ENCODE data around the gene CARD6. TPM values are rescaled to one million over a fixed set of nuclear protein-coding genes. Genes with fewer than 3 reads are reported as not detected.
"Not testable (repeated sequence)": the region's sequence is repeated elsewhere in the genome, so short reads cannot be mapped to it uniquely, and the experiment has no call there.

CARD6 gene
- total RNA-seq, 1 donor from 2014 or later = 1.0 TPM

DNA sequence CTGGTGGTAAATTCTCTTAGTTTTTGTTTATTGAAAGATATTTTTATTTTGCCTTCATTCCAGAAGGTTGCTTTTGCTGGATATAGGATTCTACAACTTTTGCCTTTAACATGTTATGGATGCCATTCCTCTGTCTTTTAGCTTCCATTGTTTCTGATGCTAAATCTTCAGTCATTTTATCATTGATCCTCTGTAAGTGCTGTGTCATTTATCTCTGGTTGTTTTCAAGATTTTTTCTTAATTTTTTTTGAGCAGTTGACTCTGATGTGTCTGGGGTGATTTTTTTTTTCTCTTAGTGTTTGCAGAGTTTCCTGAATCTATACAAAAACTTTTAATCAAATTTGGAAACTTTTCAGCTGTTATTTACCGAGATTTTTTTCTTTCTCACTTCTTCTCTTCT, 6.4 kb downstream of the CARD6 start:
- Histone ChIP-seq H3K4me2 (ENCODE audit: low read length) (no peak overlapping the region), H2AFZ (ENCODE audit: low read depth, low read length) (no peak overlapping the region), H3K79me2 (ENCODE audit: insufficient read depth, low read length) (no peaks in the 10 kb centered on the region), H3K4me1 (ENCODE audit: insufficient read depth, low read length) (no peaks in the 10 kb centered on the region), H4K20me1 (ENCODE audit: insufficient read depth, low read length) (no peaks in the 10 kb centered on the region), H3K27ac (ENCODE audit: low read depth, low read length) (no peak overlapping the region), H3K27me3 (ENCODE audit: insufficient read depth, low read length) (no peaks in the 10 kb centered on the region), H3K9me3 (ENCODE audit: insufficient read depth, low read depth, low read length) (no peaks in the 10 kb centered on the region), H3K4me3 (ENCODE audit: insufficient read depth, low read depth, low read length) (no peak overlapping the region), H3K36me3 (ENCODE audit: insufficient read depth, low read length) (no peaks in the 10 kb centered on the region), H3K9ac (ENCODE audit: low read length) (no peak overlapping the region)
- TF ChIP-seq, protein P1, sequence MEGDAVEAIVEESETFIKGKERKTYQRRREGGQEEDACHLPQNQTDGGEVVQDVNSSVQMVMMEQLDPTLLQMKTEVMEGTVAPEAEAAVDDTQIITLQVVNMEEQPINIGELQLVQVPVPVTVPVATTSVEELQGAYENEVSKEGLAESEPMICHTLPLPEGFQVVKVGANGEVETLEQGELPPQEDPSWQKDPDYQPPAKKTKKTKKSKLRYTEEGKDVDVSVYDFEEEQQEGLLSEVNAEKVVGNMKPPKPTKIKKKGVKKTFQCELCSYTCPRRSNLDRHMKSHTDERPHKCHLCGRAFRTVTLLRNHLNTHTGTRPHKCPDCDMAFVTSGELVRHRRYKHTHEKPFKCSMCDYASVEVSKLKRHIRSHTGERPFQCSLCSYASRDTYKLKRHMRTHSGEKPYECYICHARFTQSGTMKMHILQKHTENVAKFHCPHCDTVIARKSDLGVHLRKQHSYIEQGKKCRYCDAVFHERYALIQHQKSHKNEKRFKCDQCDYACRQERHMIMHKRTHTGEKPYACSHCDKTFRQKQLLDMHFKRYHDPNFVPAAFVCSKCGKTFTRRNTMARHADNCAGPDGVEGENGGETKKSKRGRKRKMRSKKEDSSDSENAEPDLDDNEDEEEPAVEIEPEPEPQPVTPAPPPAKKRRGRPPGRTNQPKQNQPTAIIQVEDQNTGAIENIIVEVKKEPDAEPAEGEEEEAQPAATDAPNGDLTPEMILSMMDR (IDR thresholded peaks at IDR 0.05; ENCODE audit: insufficient read depth, low read depth, low read length) = no peak
- no peak for TF ChIP-seq EZH2 (IDR thresholded peaks at IDR 0.05; ENCODE audit: insufficient read depth, low read length)
- FAIRE-seq (no peak), DNase-seq (ENCODE audit: low read depth) (no peak)
- Mint-ChIP-seq H3K27me3 (ENCODE audit: low read depth, unreplicated experiment) (no peaks in the 10 kb centered on the region), H3K27ac (ENCODE audit: unreplicated experiment) (no peak overlapping the region), H3K36me3 (ENCODE audit: low read depth, unreplicated experiment) (no peaks in the 10 kb centered on the region), H3K9me3 (ENCODE audit: unreplicated experiment) (peaks cover 4% of the 10 kb centered on the region), H3K4me1 (ENCODE audit: low read depth, unreplicated experiment) (no peaks in the 10 kb centered on the region), H3K4me3 (ENCODE audit: unreplicated experiment) (no peak overlapping the region)

DNA sequence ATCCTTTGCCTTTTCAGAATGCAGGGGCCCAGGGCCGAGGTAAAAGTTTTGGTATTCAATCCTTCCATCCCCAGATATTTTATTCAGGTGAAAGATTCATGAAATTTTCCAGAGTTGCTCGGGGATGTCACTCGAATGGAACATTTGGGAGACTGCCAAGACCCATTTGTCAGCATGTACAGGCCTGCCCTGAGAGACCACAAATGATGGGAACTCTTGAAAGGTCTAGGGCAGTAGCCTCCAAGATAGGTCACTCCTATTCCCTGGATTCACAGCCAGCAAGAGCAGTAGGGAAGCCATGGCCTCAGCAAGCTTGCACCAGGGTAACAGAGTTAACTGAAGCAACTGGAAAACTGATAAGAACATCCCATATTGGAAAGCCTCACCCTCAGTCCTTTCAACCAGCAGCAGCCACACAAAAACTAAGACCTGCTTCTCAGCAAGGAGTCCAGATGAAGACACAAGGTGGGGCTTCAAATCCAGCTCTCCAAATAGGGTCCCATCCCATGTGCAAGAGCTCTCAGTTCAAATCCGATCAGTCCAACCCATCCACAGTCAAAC, 12.5 kb downstream of the CARD6 start:
- Histone ChIP-seq H3K36me3 (ENCODE audit: insufficient read depth, low read length) (no peaks in the 10 kb centered on the region), H3K27me3 (ENCODE audit: insufficient read depth, low read length) (no peaks in the 10 kb centered on the region), H3K9me3 (ENCODE audit: insufficient read depth, low read depth, low read length) (no peaks in the 10 kb centered on the region), H2AFZ (ENCODE audit: low read depth, low read length) (no peak overlapping the region), H3K4me2 (ENCODE audit: low read length) (no peak overlapping the region), H3K79me2 (ENCODE audit: insufficient read depth, low read length) (no peaks in the 10 kb centered on the region), H4K20me1 (ENCODE audit: insufficient read depth, low read length) (no peaks in the 10 kb centered on the region), H3K9ac (ENCODE audit: low read length) (no peak overlapping the region), H3K4me3 (ENCODE audit: insufficient read depth, low read depth, low read length) (no peak overlapping the region), H3K27ac (ENCODE audit: low read depth, low read length) (no peak overlapping the region), H3K4me1 (ENCODE audit: insufficient read depth, low read length) (no peaks in the 10 kb centered on the region)
- Mint-ChIP-seq H3K27me3 (ENCODE audit: low read depth, unreplicated experiment) (no peaks in the 10 kb centered on the region), H3K4me3 (ENCODE audit: unreplicated experiment) (no peak overlapping the region), H3K27ac (ENCODE audit: unreplicated experiment) (no peak overlapping the region), H3K9me3 (ENCODE audit: unreplicated experiment) (peaks cover 6% of the 10 kb centered on the region), H3K4me1 (ENCODE audit: low read depth, unreplicated experiment) (no peaks in the 10 kb centered on the region), H3K36me3 (ENCODE audit: low read depth, unreplicated experiment) (peaks cover 3% of the 10 kb centered on the region)
- TF ChIP-seq, protein P1 (IDR thresholded peaks at IDR 0.05; ENCODE audit: insufficient read depth, low read depth, low read length) = no peak
- no peak for TF ChIP-seq EZH2 (IDR thresholded peaks at IDR 0.05; ENCODE audit: insufficient read depth, low read length)
- DNase-seq (ENCODE audit: low read depth) (no peak), FAIRE-seq (no peak)

DNA sequence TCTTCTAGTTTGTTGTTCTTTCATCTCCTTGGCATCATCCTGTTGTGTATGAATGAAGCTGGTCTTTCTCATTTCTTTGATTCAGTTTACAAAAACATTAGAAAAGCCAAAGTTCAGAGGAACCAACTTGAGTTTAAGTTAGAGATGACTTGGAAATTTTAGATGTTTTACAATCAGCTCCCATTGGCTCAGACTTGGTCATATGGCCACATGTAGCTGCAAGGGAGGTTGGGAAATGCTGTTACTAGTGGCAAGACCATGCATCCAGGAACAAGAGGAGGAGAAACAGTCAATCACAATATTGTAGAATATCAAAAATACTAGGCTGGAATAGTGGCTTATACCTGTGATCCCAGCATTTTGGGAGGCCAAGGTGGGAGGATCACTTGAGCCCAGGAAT, 19.5 kb downstream of the CARD6 start:
- no peaks in the 10 kb centered on the region for H3K27me3 ChIP-seq (ENCODE audit: insufficient read depth, low read length)
- no peaks in the 10 kb centered on the region for H3K4me1 ChIP-seq (ENCODE audit: insufficient read depth, low read length)
- Mint-ChIP-seq H3K36me3 (ENCODE audit: low read depth, unreplicated experiment) (peaks cover 2% of the 10 kb centered on the region), H3K9me3 (ENCODE audit: unreplicated experiment) (peaks cover 10% of the 10 kb centered on the region), H3K27me3 (ENCODE audit: low read depth, unreplicated experiment) (no peaks in the 10 kb centered on the region), H3K27ac (ENCODE audit: unreplicated experiment) (no peak overlapping the region), H3K4me3 (ENCODE audit: unreplicated experiment) (no peak overlapping the region), H3K4me1 (ENCODE audit: low read depth, unreplicated experiment) (no peaks in the 10 kb centered on the region)
- H3K79me2 ChIP-seq (ENCODE audit: insufficient read depth, low read length) = no peaks in the 10 kb centered on the region
- H3K27ac ChIP-seq (ENCODE audit: low read depth, low read length) = no peak overlapping the region
- H3K4me3 ChIP-seq (ENCODE audit: insufficient read depth, low read depth, low read length) = no peak overlapping the region
- H3K36me3 ChIP-seq (ENCODE audit: insufficient read depth, low read length) = no peaks in the 10 kb centered on the region
- no peak overlapping the region for H3K9ac ChIP-seq (ENCODE audit: low read length)
- H4K20me1 ChIP-seq (ENCODE audit: insufficient read depth, low read length) = no peaks in the 10 kb centered on the region
- H3K4me2 ChIP-seq (ENCODE audit: low read length) = no peak overlapping the region
- no peak for DNase-seq (ENCODE audit: low read depth)
- H3K9me3 ChIP-seq (ENCODE audit: insufficient read depth, low read depth, low read length) = no peaks in the 10 kb centered on the region
- FAIRE-seq = no peak
- TF ChIP-seq, protein P1 (IDR thresholded peaks at IDR 0.05; ENCODE audit: insufficient read depth, low read depth, low read length) = no peak
- TF ChIP-seq EZH2 (IDR thresholded peaks at IDR 0.05; ENCODE audit: insufficient read depth, low read length) = no peak
- H2AFZ ChIP-seq (ENCODE audit: low read depth, low read length) = no peak overlapping the region

DNA sequence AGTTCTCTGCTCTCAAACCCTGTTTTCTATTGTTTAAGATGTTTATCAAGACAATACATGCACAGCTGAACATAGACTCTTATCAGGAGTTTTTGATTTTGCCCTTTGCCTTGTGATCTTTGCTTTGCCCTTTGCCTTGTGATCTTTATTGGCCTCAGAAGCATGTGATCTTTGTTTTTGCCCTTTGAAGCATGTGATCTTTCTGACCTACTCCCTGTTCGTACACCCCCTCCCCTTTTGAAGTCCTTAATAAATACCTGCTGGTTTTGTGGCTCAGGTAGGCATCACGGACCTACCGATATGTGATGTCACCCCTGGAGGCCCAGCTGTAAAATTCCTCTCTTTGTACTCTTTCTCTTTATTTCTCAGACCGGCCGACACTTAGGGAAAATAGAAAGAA, 23.8 kb downstream of the CARD6 start:
- H3K4me1 ChIP-seq (ENCODE audit: insufficient read depth, low read length); H3K9me3 ChIP-seq (ENCODE audit: insufficient read depth, low read depth, low read length); H3K36me3 ChIP-seq (ENCODE audit: insufficient read depth, low read length); H3K4me3 Mint-ChIP-seq (ENCODE audit: unreplicated experiment); H3K27me3 ChIP-seq (ENCODE audit: insufficient read depth, low read length); H3K4me2 ChIP-seq (ENCODE audit: low read length); H3K27me3 Mint-ChIP-seq (ENCODE audit: low read depth, unreplicated experiment); H3K27ac ChIP-seq (ENCODE audit: low read depth, low read length); H3K9ac ChIP-seq (ENCODE audit: low read length); H2AFZ ChIP-seq (ENCODE audit: low read depth, low read length); H3K4me3 ChIP-seq (ENCODE audit: insufficient read depth, low read depth, low read length); H4K20me1 ChIP-seq (ENCODE audit: insufficient read depth, low read length); H3K9me3 Mint-ChIP-seq (ENCODE audit: unreplicated experiment); H3K4me1 Mint-ChIP-seq (ENCODE audit: low read depth, unreplicated experiment); H3K36me3 Mint-ChIP-seq (ENCODE audit: low read depth, unreplicated experiment); FAIRE-seq; H3K27ac Mint-ChIP-seq (ENCODE audit: unreplicated experiment); DNase-seq (ENCODE audit: low read depth); H3K79me2 ChIP-seq (ENCODE audit: insufficient read depth, low read length): not testable (repeated sequence)
